ENCODE measurements around the gene ZBTB14. TPM values are rescaled to one million over a fixed set of nuclear protein-coding genes. Genes with fewer than 3 reads are reported as not detected.

ZBTB14 gene
- total RNA-seq, 1 donor from 2014 or later, result 13.3 TPM

DNA sequence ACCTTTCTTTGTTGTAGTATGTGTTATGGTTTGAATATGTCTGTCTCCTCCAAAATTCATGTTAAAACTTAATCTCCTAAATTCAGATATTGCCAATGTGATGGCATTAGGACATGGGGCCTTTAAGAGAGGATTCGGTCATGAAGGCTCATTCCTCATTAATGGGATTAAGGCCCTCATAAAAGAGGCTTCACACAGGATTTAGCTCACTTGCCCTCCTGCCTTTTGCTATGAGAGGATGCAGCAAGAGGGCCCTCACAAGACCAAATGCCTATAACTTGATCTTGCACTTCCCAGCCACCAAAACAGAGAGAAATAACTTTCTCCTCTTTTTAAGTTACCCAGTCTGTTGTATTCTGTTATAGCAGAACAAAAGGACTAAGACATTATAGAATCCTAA is 19.7 kb downstream of the ZBTB14 start:
- Histone ChIP-seq H3K4me3 (no peak overlapping the region), H3K36me3 (no peaks in the 10 kb centered on the region), H3K9me3 (no peaks in the 10 kb centered on the region), H3K27ac (no peak overlapping the region), H3K4me1 (no peaks in the 10 kb centered on the region), H3K27me3 (ENCODE audit: low read depth) (no peaks in the 10 kb centered on the region)
- intact Hi-C loops (cut with DNase I), result no loop called here
- DNase-seq (no peak), ATAC-seq (no peak)
- TF ChIP-seq, protein P1, sequence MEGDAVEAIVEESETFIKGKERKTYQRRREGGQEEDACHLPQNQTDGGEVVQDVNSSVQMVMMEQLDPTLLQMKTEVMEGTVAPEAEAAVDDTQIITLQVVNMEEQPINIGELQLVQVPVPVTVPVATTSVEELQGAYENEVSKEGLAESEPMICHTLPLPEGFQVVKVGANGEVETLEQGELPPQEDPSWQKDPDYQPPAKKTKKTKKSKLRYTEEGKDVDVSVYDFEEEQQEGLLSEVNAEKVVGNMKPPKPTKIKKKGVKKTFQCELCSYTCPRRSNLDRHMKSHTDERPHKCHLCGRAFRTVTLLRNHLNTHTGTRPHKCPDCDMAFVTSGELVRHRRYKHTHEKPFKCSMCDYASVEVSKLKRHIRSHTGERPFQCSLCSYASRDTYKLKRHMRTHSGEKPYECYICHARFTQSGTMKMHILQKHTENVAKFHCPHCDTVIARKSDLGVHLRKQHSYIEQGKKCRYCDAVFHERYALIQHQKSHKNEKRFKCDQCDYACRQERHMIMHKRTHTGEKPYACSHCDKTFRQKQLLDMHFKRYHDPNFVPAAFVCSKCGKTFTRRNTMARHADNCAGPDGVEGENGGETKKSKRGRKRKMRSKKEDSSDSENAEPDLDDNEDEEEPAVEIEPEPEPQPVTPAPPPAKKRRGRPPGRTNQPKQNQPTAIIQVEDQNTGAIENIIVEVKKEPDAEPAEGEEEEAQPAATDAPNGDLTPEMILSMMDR (IDR thresholded peaks at IDR 0.05), result no peak

DNA sequence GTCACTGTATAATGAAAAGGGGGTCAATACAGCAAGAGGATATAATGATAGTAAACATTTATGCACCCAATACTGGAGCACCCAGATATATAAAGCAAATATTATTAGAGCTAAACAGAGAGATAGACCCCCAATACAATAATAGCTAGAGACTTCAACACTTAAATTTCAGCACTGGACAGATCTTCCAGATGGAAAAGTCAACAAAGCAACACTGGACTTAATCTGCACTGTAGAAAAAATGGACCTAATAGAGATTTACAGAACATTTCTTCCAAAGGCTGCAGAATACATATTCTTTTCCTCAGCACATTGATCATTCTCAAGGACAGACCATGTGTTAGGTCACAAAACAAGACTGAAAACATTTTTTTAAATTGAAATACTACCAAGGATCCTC is 26.7 kb downstream of the ZBTB14 start:
- Histone ChIP-seq H3K9me3 (no peaks in the 10 kb centered on the region), H3K36me3 (no peaks in the 10 kb centered on the region), H3K4me3 (no peak overlapping the region), H3K27me3 (ENCODE audit: low read depth) (no peaks in the 10 kb centered on the region), H3K4me1 (no peaks in the 10 kb centered on the region), H3K27ac (no peak overlapping the region)
- no peak for ATAC-seq
- no peak for DNase-seq
- TF ChIP-seq, protein P1 (IDR thresholded peaks at IDR 0.05), result no peak
- intact Hi-C loops (cut with DNase I), result no loop called here

DNA sequence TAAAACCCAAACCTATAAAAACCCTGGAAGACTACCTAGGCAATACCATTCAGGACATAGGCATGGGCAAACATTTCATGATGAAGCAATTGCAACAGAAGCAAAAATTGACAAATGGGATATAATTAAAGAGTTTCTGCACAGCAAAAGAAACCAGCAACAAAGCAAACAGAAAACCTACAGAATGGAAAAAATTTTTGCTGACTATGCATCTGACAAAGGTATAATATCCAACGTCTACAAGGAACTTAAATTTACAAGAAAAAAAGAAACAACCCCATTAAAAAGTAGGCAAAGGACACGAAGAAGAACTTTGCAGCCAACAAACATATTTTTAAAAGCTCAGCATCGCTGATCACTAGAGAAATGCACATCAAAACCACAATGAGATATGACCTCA is 28.8 kb downstream of the ZBTB14 start:
- DNase-seq, result no peak
- H3K9me3 ChIP-seq, result no peaks in the 10 kb centered on the region
- no peaks in the 10 kb centered on the region for H3K27me3 ChIP-seq (ENCODE audit: low read depth)
- TF ChIP-seq, protein P1 (IDR thresholded peaks at IDR 0.05), result no peak
- H3K4me3 ChIP-seq, result no peak overlapping the region
- H3K4me1 ChIP-seq, result no peaks in the 10 kb centered on the region
- intact Hi-C loops (cut with DNase I), result no loop called here
- no peak overlapping the region for H3K27ac ChIP-seq
- H3K36me3 ChIP-seq, result no peaks in the 10 kb centered on the region
- no peak for ATAC-seq

DNA sequence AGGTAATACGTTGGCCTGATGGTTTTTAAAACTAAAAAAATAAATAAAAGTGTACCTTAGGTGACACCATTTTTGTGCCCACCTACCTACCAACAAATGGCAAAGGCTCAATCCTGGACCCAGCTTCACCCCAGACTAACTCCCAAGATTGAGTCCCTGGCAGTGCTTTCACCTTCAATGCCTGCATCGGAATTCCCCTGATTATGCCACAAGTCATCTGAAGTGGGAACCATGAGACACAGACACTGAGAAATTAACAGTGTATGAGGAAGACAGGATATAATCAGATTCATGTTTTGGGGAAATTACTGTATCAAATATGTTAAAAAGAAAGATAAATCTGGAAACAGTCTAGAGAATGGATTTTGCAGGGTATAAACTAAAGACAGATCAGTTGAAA is 41.6 kb downstream of the ZBTB14 start:
- H3K27me3 ChIP-seq (ENCODE audit: low read depth), result no peaks in the 10 kb centered on the region
- H3K36me3 ChIP-seq, result no peaks in the 10 kb centered on the region
- H3K27ac ChIP-seq, result no peak overlapping the region
- no peaks in the 10 kb centered on the region for H3K9me3 ChIP-seq
- intact Hi-C loops (cut with DNase I), result no loop called here
- TF ChIP-seq, protein P1 (IDR thresholded peaks at IDR 0.05), result no peak
- DNase-seq (no peak), ATAC-seq (no peak)
- no peak overlapping the region for H3K4me3 ChIP-seq
- H3K4me1 ChIP-seq, result no peaks in the 10 kb centered on the region

DNA sequence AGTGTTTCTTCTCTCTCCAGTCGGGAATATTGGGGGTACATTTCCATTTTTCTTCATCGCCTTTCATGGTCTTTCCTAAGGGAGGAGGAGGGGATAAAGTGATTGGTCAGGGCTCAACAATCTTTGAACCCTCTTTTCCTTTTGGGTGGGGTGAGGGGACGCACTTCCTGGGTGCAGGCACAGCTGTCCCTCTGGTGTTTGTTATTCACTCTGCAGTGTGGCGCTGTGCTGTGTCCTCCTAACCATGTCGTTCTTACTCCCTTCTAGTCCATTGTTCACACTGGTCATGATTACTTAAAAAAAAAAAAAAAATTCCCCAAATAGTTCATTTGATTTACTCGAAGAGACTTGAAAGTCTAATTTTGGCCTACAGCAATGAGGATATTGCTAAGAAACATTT is 44.4 kb downstream of the ZBTB14 start:
- TF ChIP-seq, protein P1 (IDR thresholded peaks at IDR 0.05), result no peak
- Histone ChIP-seq H3K36me3 (no peaks in the 10 kb centered on the region), H3K4me1 (no peaks in the 10 kb centered on the region), H3K27ac (no peak overlapping the region), H3K9me3 (no peaks in the 10 kb centered on the region), H3K4me3 (no peak overlapping the region), H3K27me3 (ENCODE audit: low read depth) (no peaks in the 10 kb centered on the region)
- intact Hi-C loops (cut with DNase I), result no loop called here
- ATAC-seq (no peak), DNase-seq (no peak)

DNA sequence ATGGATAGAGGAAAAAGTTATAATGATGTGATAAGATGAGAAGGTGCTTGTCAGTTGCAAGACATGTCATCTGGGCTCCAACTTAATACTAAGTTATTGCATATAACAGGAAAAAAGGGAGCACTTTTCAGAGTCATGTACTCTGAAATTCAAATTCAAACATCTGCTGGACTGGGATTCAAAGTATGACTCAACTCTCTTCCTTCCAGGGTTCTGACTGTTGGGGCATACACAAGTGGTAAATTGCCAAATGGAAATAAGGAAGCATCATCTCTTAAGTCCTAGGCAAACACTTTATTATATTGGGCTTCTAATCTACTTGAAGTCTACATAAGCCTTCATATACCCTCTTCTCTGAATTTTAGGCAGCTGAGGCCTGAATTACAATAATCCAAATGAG is 44.9 kb downstream of the ZBTB14 start:
- TF ChIP-seq, protein P1 (IDR thresholded peaks at IDR 0.05), result no peak
- intact Hi-C loops (cut with DNase I), result no loop called here
- Histone ChIP-seq H3K27me3 (ENCODE audit: low read depth) (no peaks in the 10 kb centered on the region), H3K4me3 (no peak overlapping the region), H3K27ac (no peak overlapping the region), H3K36me3 (no peaks in the 10 kb centered on the region), H3K4me1 (no peaks in the 10 kb centered on the region), H3K9me3 (no peaks in the 10 kb centered on the region)
- DNase-seq (no peak), ATAC-seq (no peak)
